ENCODE measurements around the gene LIF. TPM values are rescaled to one million over a fixed set of nuclear protein-coding genes. Genes with fewer than 3 reads are reported as not detected.

Gene LIF
- total RNA-seq, 1 experiment from 2014 or later = 8.0 TPM

- Mint-ChIP-seq H3K4me1 (ENCODE audit: low read depth, unreplicated experiment) (peaks cover 2% of the 10 kb centered on the region), H3K27ac (ENCODE audit: unreplicated experiment) (no peak overlapping the region), H3K27me3 (ENCODE audit: insufficient read depth, unreplicated experiment) (no peaks in the 10 kb centered on the region), H3K36me3 (ENCODE audit: insufficient read depth, unreplicated experiment) (no peaks in the 10 kb centered on the region), H3K9me3 (ENCODE audit: unreplicated experiment) (no peaks in the 10 kb centered on the region), H3K4me3 (ENCODE audit: unreplicated experiment) (no peak overlapping the region)
- Histone ChIP-seq H3K4me1 (peaks cover 13% of the 10 kb centered on the region), H3K36me3 (ENCODE audit: control insufficient read depth, insufficient read depth, low read length) (no peaks in the 10 kb centered on the region), H3K27me3 (replicated peaks; ENCODE audit: control insufficient read depth, insufficient read depth, low read length) (no peaks in the 10 kb centered on the region), H3K9me3 (no peaks in the 10 kb centered on the region), H3K4me3 (ENCODE audit: low read depth, low read length) (no peak overlapping the region)
- intact Hi-C loops (cut with micrococcal nuclease; ENCODE audit: unreplicated experiment) = loop anchor here (1.0 to 2.0 kb wide), 3 partner anchors 24 to 124 kb away; partner anchors contain the start of genes RNF215 and TBC1D10A
- TF ChIP-seq CTCF (IDR thresholded peaks at IDR 0.05; ENCODE audit: insufficient read depth in 1 of 2, low read depth in 1 of 2, low read length in 1 of 2, severe bottlenecking in 1 of 2, unreplicated experiment in 1 of 2) = peak; percentile 95 to 98
- ChIA-PET CTCF (interaction anchor here (0.5 to 1.6 kb wide), 7 partner anchors 25 to 627 kb away, joined by 3 to 12 read pairs (median 5); partner anchors contain the start of genes RNF215 and TBC1D10A), POLR2A (no interaction called here)
- no TSS peak for BruUV-seq (replicated peaks)
- peak; percentile 80 to 86 for DNase-seq
Observed at GRCh38 chr22:30262917-30263741, 16.6 kb upstream of the LIF start.

- H3K36me3 Mint-ChIP-seq (ENCODE audit: insufficient read depth, unreplicated experiment) = no peaks in the 10 kb centered on the region
- no peak overlapping the region for H3K27ac Mint-ChIP-seq (ENCODE audit: unreplicated experiment)
- no peaks in the 10 kb centered on the region for H3K27me3 Mint-ChIP-seq (ENCODE audit: insufficient read depth, unreplicated experiment)
- H3K4me3 Mint-ChIP-seq (ENCODE audit: unreplicated experiment) = no peak overlapping the region
- POLR2A ChIA-PET = no interaction called here
- Histone ChIP-seq H3K4me3 (ENCODE audit: low read depth, low read length) (no peak overlapping the region), H3K27me3 (replicated peaks; ENCODE audit: control insufficient read depth, insufficient read depth, low read length) (no peaks in the 10 kb centered on the region), H3K4me1 (peaks cover 19% of the 10 kb centered on the region), H3K9me3 (no peaks in the 10 kb centered on the region), H3K36me3 (ENCODE audit: control insufficient read depth, insufficient read depth, low read length) (no peaks in the 10 kb centered on the region)
- no peaks in the 10 kb centered on the region for H3K9me3 Mint-ChIP-seq (ENCODE audit: unreplicated experiment)
- TF ChIP-seq CTCF (IDR thresholded peaks at IDR 0.05; ENCODE audit: insufficient read depth in 1 of 2, low read depth in 1 of 2, low read length in 1 of 2, severe bottlenecking in 1 of 2, unreplicated experiment in 1 of 2) = no peak
- peaks cover 9% of the 10 kb centered on the region for H3K4me1 Mint-ChIP-seq (ENCODE audit: low read depth, unreplicated experiment)
- no TSS peak for BruUV-seq (replicated peaks)
- CTCF ChIA-PET = interaction anchor here (1.5 to 1.7 kb wide), 2 partner anchors 26 to 64 kb away, joined by 6 to 7 read pairs; partner anchors contain the start of gene TBC1D10A
- intact Hi-C loops (cut with micrococcal nuclease; ENCODE audit: unreplicated experiment) = loop anchor here (2.0 kb wide), 2 partner anchors 65 to 125 kb away; partner anchors contain the start of genes RNF215 and TBC1D10A
- no peak for DNase-seq
Observed at GRCh38 chr22:30262112-30262511, 15.6 kb upstream of the LIF start.

DNA sequence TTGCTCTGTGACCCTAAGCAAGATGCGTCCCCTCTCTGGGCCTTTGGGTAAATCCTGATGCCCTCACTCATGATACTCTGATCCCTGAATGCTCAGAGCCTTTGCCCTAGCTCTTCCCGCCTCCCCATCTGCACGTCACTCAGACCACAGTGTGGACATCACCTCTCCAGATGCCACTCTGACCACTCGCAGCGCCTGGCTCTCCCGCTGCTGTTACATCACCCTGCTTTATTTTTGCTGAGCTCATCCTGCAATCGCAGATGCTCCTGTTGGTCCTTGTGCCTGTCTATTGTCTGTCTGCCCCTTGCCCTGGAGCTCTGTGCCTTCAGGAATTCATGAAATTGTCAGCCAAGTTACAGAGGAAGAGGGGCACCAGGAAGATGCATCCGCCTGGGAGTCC lies 14.6 kb upstream of the LIF start:
- TF ChIP-seq CTCF (IDR thresholded peaks at IDR 0.05; ENCODE audit: insufficient read depth in 1 of 2, low read depth in 1 of 2, low read length in 1 of 2, severe bottlenecking in 1 of 2, unreplicated experiment in 1 of 2) = no peak
- no peaks in the 10 kb centered on the region for H3K27me3 Mint-ChIP-seq (ENCODE audit: insufficient read depth, unreplicated experiment)
- CTCF ChIA-PET = interaction anchor here (0.5 to 1.7 kb wide), 7 partner anchors 10 to 518 kb away, joined by 3 to 7 read pairs (median 4); partner anchors contain the start of genes RNF215 and TBC1D10A
- DNase-seq = no peak
- BruUV-seq (replicated peaks) = no TSS peak
- Histone ChIP-seq H3K4me1 (peaks cover 25% of the 10 kb centered on the region), H3K4me3 (ENCODE audit: low read depth, low read length) (no peak overlapping the region), H3K9me3 (no peaks in the 10 kb centered on the region), H3K36me3 (ENCODE audit: control insufficient read depth, insufficient read depth, low read length) (no peaks in the 10 kb centered on the region), H3K27me3 (replicated peaks; ENCODE audit: control insufficient read depth, insufficient read depth, low read length) (no peaks in the 10 kb centered on the region)
- no peak overlapping the region for H3K27ac Mint-ChIP-seq (ENCODE audit: unreplicated experiment)
- no peak overlapping the region for H3K4me3 Mint-ChIP-seq (ENCODE audit: unreplicated experiment)
- no peaks in the 10 kb centered on the region for H3K9me3 Mint-ChIP-seq (ENCODE audit: unreplicated experiment)
- intact Hi-C loops (cut with micrococcal nuclease; ENCODE audit: unreplicated experiment) = no loop called here
- no peaks in the 10 kb centered on the region for H3K36me3 Mint-ChIP-seq (ENCODE audit: insufficient read depth, unreplicated experiment)
- POLR2A ChIA-PET = interaction anchor here (0.8 kb wide), 1 partner anchor 251 kb away, joined by 3 read pairs; no protein-coding TSS in a partner anchor
- H3K4me1 Mint-ChIP-seq (ENCODE audit: low read depth, unreplicated experiment) = peaks cover 12% of the 10 kb centered on the region
